Stimulated activated CD4-positive, alpha-beta T cell treated with anti-CD3 and anti-CD28 coated beads, Interleukin-1b, Interleukin-23, amount 100 ng/mL, for 4 hours (primary cell): Measurements from ENCODE around the gene EMP3.
"Not testable (repeated sequence)": the region's sequence is repeated elsewhere in the genome, so short reads cannot be mapped to it uniquely, and the experiment has no call there.

Source experiments
- DNase-seq, 2 donors: peaks; one replicate each; pipeline ENCODE4 v3.0.0-alpha.2; 2020; ENCODE audit warnings: low read depth in 2 of 2

EMP3 gene

DNA sequence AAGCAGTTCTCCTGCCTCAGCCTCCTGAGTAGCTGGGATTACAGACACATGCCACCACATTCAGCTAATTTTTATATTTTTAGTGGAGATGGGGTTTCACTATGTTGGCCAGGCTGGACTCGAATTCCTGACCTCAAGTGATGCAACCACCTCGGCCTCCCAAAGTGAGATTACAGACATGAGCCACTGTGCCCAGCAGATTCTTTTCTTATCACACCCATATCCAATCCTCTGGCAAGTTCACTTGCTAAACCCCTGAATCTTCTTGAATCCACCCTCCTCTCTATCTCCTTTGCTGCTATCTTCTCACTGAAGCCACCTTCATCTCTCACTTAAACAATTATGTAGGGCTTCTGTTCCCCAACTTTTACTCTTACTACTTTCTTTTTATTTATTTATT lies 20.8 kb downstream of the EMP3 start:
- DNase-seq = no peak

DNA sequence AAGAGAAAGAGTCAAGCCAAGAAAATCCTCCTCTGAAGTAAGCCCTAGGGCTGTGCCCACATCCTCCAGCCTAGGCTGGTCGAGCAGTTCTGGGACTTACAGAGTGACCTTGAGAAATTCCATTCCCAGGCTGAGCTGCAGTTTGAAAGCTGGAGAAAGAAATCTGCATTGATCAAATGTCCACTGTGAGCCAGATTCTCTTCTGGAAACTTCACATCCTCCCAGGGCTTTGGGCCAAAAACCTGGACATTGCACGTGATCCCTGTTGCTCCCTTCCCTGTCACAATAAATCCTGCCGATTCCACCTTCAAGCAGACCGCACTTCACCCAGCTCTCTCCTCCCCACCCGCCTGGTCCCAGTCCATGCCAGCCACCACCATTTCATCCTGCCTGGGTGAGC lies 22.7 kb downstream of the EMP3 start:
- DNase-seq = no peak

DNA sequence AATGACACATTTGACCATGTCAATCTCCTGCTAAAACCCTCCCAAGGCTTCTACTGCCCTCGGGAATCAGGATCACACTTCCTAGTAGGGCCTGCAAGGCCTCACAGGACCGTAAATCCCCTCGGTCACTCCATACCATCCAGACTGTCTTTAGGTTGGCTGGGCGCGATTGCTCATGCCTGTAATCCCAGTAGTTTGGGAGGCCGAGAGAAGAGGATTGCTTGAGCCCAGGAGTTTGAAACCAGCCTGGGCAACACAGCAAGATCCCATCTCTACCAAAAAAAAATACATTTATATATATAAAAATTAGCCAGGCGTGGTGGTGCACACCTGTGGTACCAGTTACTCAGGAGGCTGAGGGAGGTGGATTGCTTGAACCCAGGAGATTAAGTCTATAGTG lies 23.4 kb downstream of the EMP3 start:
- DNase-seq = no peak

DNA sequence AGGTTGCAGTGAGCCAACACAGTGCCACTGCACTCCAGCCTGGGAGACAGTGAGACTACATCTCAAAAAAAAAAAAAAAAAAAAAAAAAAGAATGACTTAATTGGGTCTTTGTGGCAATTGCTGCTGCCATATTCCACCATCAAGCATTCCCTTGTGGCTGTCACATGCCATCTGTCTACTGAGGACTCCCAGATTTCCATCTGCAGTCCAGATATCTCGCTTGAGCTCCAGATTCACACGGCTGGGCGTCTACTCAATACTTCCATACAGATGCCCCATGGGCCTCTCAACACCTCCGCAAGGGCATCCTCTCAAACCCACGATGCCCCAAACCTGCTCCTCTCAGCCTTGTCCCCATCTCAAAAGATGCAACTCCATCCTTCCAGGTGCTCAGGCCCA lies 25.5 kb downstream of the EMP3 start:
- no peak for DNase-seq

DNA sequence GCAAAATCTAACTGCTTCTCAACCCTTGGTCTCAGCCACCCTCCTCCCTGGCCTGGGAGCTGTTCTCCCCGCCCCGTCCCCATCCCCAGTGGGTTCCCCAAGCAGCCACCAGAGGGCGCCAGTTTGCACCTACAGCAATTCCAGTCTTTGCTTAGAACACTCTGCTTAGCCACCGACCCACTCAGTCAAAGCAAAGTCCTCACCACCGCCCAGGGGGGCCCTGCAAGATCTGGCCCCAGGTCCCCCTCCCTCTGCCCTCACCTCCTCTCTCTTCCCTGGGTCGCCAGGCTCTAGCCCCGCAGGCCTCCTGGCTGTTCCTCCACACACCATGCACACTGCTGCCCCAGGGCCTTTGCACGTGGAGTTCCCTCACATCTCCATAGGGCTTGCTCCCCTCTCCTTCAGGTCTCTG lies 26.0 kb downstream of the EMP3 start:
- peak; percentile 78 to 81 for DNase-seq

DNA sequence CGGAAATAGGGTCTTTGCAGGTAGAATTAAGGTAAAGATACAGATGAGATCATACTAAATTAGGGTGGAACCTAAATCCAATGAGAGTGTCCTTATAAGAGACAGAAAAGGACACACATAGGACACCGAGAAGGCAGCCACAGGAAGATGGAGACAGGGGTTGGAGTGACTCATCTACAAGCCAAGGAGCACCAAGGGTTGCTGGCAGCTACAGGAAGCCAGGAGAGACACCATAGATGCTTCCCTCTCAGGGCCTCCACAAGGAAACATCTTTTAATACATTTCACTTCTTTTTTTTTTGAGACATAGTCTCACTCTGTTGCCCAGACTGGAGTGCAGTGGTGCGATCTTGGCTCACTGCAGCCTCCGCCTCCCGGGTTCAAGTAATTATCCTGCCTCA lies 28.3 kb downstream of the EMP3 start:
- no peak for DNase-seq

DNA sequence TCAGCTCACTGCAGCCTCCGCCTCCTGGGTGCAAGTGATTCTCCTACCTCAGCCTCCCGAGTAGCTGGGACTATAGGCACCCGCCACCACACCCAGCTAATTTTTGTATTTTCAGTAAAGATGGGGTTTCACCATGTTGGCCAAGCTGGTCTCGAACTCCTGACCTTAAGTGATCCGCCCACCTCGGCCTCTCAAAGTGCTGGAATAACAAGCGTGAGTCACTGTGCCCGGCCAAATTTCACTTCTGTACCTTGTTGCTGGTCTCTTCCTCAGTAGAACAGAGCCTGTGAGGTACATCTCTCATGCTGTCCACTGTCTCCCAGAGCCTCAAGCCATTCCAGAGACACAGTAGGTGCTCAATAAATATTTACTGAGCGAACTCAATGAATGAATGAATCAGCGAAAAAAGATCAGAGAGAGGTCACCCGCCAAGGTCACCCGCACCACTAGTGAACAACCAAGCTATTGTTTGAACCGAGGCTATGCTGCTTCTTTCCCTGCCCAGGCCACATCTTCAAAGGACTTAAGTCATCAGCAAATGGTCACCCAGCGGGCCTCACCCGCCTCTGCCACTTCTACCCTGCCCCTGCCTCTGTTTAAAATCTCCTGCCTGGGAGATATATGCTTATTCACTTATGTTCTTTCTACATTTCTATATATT lies 29.1 kb downstream of the EMP3 start:
- DNase-seq = no peak

DNA sequence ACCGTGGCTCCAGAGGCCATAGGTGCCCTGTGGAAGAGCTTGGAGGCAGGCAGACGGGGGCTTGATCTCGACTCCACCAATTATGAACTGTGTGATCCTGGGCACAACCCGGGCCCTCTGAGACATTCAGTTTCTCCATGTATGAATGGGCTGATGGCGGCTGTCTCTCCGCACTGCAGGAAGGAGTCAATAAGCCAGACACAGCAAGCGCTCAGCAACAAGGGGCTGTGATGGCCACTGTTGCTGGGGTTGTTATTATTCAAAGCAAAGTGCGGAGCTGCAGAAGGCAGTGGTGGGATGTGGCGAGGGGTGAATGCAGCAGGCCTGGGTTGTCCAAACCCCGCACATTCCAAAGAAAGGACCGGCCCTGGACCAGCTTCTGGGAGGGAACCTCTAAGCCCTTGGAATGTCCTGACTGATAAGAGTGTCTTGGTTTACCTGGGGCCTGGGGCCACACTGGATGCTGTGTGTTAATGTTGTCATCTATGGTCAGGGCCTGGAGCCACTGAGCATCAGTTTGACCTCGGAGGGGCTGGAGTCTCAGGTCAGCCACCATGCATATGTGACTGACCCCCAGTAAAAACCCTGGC lies 30.1 kb downstream of the EMP3 start:
- DNase-seq = no peak

DNA sequence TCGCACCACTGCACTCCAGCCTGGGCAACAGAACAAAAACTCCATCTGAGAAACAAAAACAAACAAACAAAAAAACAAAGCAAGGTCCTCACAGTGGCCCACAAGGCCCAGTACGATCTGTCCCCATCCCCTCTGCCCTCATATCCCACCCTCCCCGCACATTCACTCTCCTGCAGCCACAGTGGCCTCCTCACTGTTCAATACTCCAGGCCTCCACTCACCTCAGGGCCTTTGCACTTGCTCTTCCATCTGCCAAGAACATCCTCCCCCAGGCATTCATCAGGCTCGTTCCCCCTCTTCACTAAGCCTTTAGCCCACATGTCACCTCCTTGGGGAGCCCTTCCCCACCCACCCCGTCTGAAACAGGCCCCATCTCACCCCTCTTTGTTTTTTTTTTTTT lies 33.8 kb downstream of the EMP3 start:
- no peak for DNase-seq

DNA sequence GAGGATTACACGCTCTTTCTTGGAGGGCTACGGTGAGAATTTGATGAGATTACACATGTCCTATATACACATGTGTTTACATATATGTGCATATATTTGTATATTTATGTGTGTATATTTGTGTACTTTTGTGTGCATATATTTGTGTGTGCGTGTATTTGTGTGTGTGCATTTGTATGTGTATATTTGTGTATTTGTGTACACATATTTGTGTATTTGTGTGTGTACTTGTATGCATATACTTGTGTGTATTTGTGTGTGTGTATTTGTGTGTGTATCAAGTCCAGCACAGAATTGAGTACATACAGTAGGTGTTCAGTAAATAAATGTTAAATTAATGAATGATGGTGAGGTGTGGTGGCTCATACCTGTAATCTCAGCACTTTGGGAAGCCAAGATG lies 36.6 kb downstream of the EMP3 start:
- DNase-seq = no peak

DNA sequence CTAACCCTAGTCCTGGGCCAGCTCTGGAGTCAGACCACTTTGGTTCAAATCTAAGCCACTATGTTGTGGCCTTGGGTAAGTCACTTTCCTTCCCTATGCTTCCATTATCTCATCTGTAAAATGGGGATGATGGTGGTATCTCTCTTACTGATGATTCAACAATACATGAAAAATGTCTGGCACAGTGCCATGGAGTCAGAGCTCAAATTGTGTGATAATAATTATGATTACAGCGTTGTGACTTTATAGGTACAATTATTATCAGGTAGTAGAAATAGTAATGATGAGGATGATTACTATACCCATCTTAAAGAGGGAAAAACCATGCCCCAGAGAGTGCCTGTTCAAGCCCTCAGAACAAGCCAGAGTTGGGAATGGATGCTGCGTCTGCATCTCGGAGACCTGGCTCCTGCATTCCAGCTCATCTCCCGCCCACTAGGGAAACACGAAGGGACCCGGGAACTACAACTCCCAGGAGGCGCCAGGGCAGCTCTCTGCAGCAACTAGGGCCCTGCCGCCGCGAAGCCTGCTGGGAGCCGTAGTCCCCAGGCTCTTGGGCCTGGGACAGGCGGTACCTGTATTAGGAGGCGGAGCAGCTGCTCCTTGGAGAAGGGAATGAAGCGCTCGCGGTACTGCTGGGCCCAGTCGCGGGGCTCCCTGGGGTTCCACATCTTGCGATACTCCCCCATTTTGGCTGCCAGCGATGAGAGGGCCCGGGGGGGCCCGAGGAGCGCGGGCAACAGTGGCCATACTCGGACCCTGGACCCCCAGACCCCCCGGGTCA lies 37.6 kb downstream of the EMP3 start:
- peak; percentile 82 for DNase-seq

DNA sequence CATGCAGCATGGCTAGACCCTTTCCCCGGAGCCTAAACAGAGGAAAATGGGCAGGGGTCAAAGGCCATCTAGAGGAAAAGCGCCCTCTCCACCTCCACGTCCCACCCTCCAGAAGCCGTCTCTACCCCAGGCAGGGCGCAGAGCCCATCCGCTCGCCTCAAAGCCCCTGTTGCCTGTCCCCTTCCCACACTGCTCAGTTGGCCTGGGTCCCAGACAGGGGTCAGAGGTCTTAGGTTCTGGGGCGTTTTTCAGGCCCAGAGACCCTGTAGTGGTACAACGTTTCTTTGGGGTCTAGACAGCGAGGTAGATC lies 38.1 kb downstream of the EMP3 start:
- peak in 1 of 2 donors; percentile 4 for DNase-seq

DNA sequence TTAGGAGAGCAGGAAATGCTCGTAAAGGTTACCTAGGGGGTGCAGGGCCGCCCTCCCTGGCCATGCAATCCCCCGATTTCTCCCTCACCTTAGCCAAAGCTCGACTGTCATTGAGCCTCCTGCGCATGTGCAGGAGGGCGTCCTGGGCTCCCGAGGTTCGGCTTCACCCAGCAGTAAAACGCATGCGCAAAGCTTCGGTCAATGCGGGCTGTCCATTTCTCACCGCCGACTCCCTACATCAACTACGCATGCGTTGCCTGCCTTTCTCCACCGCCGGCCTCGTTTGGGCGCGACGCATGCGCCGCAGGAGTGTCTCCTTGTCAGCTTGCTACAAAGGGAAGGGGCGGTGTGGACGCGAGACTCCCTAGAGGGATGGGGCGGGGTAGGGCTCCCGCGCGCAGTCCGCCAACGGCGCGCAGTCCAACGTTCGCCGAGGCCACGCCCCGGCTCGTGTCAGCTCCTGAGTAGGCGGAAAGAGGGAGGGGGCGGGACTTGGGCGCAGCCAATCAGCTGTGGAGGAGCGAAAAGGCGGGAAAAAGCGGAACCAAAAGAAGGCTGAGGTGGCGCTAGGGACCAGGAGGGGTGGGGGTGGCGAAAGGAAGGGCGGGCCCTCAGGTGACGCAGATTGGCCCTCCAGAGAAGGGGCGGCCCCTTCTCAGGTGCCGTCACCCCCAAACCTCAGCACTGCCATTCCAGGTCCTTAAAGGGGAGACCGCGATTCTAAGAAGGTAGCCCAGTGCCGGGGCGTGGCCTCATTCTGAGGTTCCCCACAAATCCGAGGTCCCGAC lies 38.7 kb downstream of the EMP3 start, which contains the start of the genes SYNGR4 and TMEM143:
Gene SYNGR4 (plus strand): TSS at position 558 of the 788 bp plus-strand sequence. CDS start 1,476 bp downstream, outside the sequence.
Gene TMEM143 (minus strand): TSS at position 131 of the 788 bp plus-strand sequence. CDS start 20 bp downstream, at position 111.
- peak; percentile 91 to 96 for DNase-seq

DNA sequence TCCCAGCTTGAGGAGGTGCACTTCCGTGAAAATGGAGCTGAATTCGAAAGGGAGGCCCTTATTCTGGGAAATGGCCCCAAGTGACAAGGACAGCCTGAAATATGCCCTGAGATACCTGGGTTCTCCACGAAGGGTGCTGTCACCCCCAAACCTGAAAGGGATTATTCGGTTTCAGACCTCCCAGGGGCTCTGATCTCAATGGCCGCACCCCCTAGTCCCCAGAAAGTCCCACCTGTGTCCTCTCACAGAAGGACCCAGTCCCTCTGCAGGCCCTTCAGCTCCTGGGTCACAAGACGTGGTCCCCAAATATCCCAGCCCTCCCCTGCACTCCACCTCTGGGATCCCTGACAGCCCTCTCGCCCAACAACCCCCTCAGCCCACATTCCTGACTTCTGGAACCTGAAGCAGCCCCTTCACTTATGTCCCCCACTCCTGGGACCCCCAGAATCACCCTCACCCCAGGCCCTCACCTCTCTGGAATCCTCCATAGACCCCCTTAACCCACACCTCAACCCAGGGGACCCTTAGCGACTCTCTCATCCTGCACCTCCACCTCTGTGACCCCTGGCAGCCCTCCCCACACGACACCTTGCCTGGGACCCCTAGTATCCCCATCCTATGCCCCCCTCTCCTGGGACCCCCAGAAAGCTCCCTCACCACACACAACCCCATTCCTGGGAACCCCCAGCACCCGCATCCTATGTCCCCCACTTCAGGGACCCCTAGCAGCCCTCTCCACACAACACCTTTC lies 39.4 kb downstream of the EMP3 start:
- no peak for DNase-seq

DNA sequence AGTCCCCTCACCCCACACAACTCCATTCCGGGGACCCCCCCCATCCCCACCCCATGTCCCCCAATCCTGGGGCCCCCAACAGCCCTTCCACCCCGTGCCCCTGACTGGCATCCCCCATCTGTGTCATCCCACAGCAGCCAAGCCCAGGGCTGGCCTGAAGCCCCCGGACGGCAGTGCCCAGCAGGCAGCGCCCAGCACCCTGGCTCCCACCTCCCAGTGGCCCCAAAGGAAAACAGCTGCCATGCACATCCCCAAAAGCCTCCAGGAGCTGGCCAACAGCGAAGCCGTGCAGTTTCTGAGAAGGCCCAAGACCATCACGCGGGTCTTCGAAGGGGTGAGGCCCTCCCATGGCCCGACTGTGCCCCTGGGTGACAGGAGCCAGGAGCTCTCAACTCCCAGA lies 40.2 kb downstream of the EMP3 start:
- DNase-seq = no peak

DNA sequence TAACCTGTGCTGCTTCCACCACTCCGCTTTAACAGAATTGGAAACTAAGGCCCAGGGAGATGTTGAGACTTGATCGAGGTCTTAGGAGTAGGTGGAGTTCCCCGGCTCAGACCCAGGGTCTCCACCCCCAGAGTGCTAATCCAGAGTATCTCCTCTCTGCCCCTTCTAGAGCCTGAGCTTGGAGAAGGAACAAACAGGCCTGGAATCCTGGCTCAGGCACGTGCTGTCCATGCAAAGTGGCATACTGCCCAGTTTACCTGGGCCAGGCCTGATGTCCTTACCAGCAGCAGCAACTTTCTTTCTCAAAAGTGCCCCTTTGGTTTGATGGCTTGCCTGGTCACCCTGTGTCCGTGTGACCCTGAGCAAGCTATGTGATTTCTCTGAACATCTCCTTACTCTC lies 42.5 kb downstream of the EMP3 start:
- no peak for DNase-seq

DNA sequence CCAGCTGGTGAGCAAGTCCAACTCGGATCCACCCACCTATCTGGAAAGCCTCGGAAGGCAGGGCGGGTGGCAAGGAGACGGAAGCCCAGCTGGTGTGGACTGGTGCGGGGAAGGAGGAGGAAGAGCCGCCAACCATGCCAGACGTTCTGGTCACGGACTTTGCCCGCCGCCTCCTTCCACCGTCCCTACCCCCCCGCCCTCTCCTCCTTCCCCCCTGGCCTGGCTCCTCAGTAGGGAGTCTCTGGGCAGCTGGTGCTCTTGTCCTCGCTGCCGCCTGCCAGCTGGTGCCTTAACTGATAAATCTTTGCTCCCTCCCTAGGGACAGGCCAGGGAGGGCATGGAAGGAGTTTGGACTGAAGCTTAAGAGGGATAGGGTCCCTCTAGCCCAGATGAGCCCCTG lies 43.6 kb downstream of the EMP3 start:
- DNase-seq = no peak

DNA sequence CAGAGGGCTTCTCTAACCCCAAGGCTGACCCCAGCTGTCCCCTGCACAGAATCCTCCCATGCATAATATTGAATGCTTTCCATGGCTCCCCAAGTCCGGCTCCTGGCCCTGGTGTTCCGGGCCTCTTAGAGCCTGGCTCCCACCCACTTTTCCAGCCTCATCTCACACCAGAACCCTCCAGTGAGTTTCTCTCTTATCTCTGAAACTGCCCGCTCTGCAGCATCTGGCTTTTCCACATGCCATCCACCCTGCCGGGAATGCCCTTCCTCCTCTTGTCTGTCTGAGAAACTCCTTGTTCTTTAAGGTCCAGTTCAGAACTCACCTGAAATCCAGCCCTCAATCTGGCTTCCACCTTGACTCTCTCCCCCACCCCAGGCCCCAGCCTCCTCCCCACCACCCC lies 45.6 kb downstream of the EMP3 start:
- no peak for DNase-seq

DNA sequence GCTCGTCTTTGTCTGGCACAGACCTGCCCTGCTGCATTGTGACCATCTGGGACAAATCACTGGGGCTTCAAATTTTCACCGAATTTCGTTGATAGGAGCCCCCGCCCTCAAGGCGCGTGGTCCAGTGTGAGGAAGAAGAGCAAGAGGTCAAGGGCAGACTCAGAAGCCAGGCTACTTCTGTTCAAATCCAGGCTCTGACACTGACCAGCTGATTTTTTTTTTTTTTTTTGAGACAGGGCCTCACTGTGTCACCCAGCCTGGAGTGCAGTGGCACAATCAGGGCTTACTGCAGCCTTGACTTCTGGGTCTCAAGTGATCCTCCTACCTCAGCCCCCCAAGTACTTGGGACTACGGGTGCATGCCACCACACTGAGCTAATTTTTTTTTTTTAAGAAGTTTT lies 46.0 kb downstream of the EMP3 start:
- no peak for DNase-seq

DNA sequence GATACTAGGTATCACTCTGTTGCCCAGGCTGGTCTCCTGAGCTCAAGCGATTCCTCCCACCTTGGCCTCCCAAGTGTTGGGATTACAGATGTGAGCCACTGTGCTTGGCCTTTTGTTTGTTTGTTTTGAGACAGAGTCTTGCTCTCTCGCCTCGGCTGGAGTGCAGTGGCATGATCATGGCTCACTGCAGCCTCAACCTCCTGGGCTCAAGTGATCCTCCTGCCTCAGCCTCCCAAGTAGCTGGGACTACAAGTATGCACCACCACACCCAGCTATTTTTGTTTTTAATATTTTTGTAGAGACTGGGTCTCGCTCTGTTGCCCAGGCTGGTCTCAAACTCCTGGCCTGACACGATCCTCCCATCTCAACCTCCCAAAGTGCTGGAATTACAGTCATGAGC lies 46.4 kb downstream of the EMP3 start:
- DNase-seq = not testable (repeated sequence)

DNA sequence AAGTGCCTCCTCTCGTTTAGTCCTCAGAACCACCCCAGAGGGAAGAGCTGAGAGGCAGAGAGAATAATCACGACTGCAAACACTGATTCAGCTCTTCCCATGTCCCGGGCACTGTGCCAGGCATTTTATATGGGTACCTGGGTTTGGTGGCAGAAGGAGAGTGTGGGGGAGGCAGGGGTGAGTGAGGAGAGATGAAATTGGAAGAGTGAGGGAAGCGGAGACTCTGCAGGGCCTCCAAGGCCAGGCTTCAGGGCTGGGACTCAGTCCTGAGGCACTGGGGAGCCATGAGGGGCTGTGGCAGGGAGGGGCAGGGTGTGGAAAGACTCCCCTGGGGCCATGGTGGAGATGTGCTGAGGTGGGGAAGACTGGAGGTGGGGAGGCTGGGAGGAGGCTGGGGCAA lies 47.6 kb downstream of the EMP3 start:
- DNase-seq = no peak

DNA sequence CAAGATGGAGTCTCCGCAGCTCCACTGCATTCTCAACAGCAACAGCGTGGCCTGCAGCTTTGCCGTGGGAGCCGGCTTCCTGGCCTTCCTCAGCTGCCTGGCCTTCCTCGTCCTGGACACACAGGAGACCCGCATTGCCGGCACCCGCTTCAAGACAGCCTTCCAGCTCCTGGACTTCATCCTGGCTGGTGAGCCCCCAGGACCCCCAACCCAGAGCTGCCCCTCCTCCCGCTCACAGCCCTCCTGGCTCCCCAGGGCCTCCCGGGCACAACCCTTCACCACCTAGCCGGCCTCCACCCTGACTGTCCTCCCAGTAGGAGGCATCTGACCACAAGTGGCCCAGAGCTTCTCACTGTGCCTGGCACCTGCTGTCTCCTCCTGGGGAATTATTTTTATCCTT lies 48.2 kb downstream of the EMP3 start:
- no peak for DNase-seq
